ENCODE data around the gene TRIO.

The TRIO gene

DNA sequence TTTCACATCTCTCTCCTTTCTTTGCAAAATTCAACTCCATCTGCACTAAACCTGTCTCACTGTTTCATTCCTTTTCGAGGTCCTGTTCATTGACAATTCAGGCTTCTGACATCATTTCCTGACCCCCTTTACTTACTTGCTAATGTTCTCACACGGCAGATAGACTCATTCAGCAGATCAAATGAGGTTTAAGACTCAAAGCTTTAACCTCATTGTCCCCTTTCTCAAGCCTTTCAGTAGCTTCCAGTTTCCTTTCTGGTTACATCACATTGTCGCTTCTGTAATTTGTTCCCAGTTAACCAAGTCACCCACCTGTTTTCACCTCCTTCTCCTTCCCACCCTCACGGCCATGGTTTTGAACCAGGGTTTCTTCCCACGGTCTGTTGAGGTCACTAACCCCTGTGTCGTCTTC lies 295.1 kb downstream of the TRIO start:
- H3K27ac ChIP-seq (ENCODE audit: extremely low read depth, low read depth, low read length), result no peak overlapping the region
- TF ChIP-seq ZNF596 (tag by site-specific recombination; IDR thresholded peaks at IDR 0.05) (no peak), ZNF16 (tag by site-specific recombination; IDR thresholded peaks at IDR 0.05; ENCODE audit: low read depth) (no peak), ZNF629 (tag by site-specific recombination; IDR thresholded peaks at IDR 0.05) (0 out of 2 replicates have a peak, but pooled peaks have one; percentile 37), ZNF416 (tag by site-specific recombination; IDR thresholded peaks at IDR 0.05) (no peak), SCRT1 (tag by site-specific recombination; IDR thresholded peaks at IDR 0.05; ENCODE audit: borderline replicate concordance) (peak; percentile 47; the same call in 1 of the 2 replicates), KLF7 (tag by site-specific recombination; IDR thresholded peaks at IDR 0.05; ENCODE audit: borderline replicate concordance) (no peak), ZNF292 (tag by site-specific recombination; IDR thresholded peaks at IDR 0.05; ENCODE audit: borderline replicate concordance, low read depth) (no peak), ZNF221 (tag by site-specific recombination; IDR thresholded peaks at IDR 0.05; ENCODE audit: borderline replicate concordance) (no peak), ZNF184 (tag by site-specific recombination; IDR thresholded peaks at IDR 0.05) (no peak), ZNF521 (tag by site-specific recombination; IDR thresholded peaks at IDR 0.05) (no peak), EGR2 (tag by site-specific recombination; IDR thresholded peaks at IDR 0.05; ENCODE audit: low read depth) (peak; percentile 53), ZNF654 (tag by site-specific recombination; IDR thresholded peaks at IDR 0.05; ENCODE audit: low read depth) (no peak), ZNF350 (tag by site-specific recombination; IDR thresholded peaks at IDR 0.05) (no peak), ZFHX2 (tag by site-specific recombination; conservative IDR thresholded peaks at IDR 0.05) (peak; percentile 47)
- TF ChIP-seq, protein P1, sequence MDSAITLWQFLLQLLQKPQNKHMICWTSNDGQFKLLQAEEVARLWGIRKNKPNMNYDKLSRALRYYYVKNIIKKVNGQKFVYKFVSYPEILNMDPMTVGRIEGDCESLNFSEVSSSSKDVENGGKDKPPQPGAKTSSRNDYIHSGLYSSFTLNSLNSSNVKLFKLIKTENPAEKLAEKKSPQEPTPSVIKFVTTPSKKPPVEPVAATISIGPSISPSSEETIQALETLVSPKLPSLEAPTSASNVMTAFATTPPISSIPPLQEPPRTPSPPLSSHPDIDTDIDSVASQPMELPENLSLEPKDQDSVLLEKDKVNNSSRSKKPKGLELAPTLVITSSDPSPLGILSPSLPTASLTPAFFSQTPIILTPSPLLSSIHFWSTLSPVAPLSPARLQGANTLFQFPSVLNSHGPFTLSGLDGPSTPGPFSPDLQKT (IDR thresholded peaks at IDR 0.05; ENCODE audit: borderline replicate concordance, low read depth, low read length), result no peak
- TF ChIP-seq, protein P2, sequence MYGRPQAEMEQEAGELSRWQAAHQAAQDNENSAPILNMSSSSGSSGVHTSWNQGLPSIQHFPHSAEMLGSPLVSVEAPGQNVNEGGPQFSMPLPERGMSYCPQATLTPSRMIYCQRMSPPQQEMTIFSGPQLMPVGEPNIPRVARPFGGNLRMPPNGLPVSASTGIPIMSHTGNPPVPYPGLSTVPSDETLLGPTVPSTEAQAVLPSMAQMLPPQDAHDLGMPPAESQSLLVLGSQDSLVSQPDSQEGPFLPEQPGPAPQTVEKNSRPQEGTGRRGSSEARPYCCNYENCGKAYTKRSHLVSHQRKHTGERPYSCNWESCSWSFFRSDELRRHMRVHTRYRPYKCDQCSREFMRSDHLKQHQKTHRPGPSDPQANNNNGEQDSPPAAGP (tag by site-specific recombination; IDR thresholded peaks at IDR 0.05), result no peak
- TF ChIP-seq, protein P3, sequence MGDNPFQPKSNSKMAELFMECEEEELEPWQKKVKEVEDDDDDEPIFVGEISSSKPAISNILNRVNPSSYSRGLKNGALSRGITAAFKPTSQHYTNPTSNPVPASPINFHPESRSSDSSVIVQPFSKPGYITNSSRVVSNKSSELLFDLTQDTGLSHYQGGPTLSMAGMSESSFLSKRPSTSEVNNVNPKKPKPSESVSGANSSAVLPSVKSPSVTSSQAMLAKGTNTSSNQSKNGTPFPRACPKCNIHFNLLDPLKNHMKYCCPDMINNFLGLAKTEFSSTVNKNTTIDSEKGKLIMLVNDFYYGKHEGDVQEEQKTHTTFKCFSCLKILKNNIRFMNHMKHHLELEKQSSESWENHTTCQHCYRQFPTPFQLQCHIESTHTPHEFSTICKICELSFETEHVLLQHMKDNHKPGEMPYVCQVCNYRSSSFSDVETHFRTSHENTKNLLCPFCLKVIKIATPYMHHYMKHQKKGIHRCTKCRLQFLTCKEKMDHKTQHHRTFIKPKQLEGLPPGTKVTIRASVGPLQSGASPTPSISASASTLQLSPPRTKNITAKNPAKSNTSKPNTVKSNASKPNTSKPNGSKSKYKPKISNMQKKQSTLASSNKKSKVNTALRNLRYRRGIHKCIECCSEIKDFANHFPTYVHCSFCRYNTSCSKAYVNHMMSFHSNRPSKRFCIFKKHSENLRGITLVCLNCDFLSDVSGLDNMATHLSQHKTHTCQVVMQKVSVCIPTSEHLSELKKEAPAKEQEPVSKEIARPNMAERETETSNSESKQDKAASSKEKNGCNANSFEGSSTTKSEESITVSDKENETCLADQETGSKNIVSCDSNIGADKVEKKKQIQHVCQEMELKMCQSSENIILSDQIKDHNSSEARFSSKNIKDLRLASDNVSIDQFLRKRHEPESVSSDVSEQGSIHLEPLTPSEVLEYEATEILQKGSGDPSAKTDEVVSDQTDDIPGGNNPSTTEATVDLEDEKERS (tag by site-specific recombination; IDR thresholded peaks at IDR 0.05), result no peak
- no peaks in the 10 kb centered on the region for H3K9me3 ChIP-seq (ENCODE audit: control insufficient read depth, insufficient read depth, low read depth, low read length)
- ChIA-PET CTCF (no interaction called here), POLR2A (no interaction called here)
- H3K36me3 ChIP-seq (ENCODE audit: control insufficient read depth in 2 of 2, insufficient read depth in 1 of 2, low read length in 2 of 2), result peaks cover 0 to 12% of the 10 kb centered on the region in 2 experiments; a peak in 1 of 3 replicates
- H3K4me1 ChIP-seq (ENCODE audit: control insufficient read depth, insufficient read depth, low read length), result peaks cover 18% of the 10 kb centered on the region
- no peak overlapping the region for H3K4me3 ChIP-seq (ENCODE audit: low read depth, low read length)

DNA sequence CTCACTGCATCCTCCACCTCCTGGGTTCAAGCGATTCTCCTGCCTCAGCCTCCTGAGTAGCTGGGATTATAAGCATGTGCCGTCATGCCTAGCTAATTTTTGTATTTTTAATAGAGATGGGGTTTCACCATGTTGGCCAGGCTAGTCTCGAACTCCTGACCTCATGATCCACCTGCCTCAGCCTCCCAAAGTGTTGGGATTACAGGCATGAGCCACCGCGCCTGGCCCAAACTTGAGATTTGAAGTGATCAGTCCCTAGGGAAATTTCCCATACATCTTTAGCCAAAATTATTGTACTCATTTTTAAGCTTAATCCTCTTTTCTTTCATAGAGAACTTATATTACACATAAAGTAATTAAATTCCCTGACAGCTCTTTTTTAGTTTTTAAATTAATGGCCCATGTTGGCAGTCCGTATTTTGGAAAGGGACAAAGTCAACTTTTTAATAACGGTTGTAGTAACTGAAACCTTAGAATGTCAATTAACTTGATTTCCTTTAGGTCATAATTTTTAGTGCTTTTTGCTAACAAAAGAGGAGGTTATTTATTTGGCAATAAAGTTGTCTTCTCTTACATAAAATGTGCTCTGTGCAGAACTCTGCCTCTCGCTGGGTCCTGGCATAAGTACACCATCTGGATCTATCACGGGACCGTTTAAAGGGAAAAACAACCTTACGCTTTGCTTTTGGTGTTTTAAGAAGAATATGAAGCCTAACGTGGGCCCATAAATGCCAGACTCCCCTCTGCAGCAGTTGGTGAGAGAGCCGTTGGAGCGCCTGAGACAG lies 296.1 kb downstream of the TRIO start:
- H3K36me3 ChIP-seq (ENCODE audit: control insufficient read depth in 2 of 2, insufficient read depth in 1 of 2, low read length in 2 of 2), result peaks cover 0 to 12% of the 10 kb centered on the region in 2 experiments; a peak in 1 of 3 replicates
- no peak overlapping the region for H3K4me3 ChIP-seq (ENCODE audit: low read depth, low read length)
- CTCF ChIA-PET, result no interaction called here
- peaks cover 29% of the 10 kb centered on the region for H3K4me1 ChIP-seq (ENCODE audit: control insufficient read depth, insufficient read depth, low read length)
- H3K27ac ChIP-seq (ENCODE audit: extremely low read depth, low read depth, low read length), result peak overlapping the region; percentile 41; the same call in 1 of the 2 replicates
- H3K9me3 ChIP-seq (ENCODE audit: control insufficient read depth, insufficient read depth, low read depth, low read length), result no peaks in the 10 kb centered on the region
- POLR2A ChIA-PET, result no interaction called here
- TF ChIP-seq ZBTB8A (tag by site-specific recombination; IDR thresholded peaks at IDR 0.05) (peak; percentile 75), ZNF837 (tag by site-specific recombination; IDR thresholded peaks at IDR 0.05) (no peak), ZXDB (tag by site-specific recombination; IDR thresholded peaks at IDR 0.05) (peak; percentile 85; the same call in 1 of the 2 replicates), YY1 (tag by site-specific recombination; IDR thresholded peaks at IDR 0.05) (peak; percentile 17; the same call in 1 of the 2 replicates), ZNF202 (tag by site-specific recombination; IDR thresholded peaks at IDR 0.05; ENCODE audit: borderline replicate concordance) (no peak), ZNF121 (tag by site-specific recombination; IDR thresholded peaks at IDR 0.05) (peak; percentile 88)
- TF ChIP-seq, protein P3 (tag by site-specific recombination; IDR thresholded peaks at IDR 0.05), result no peak
- TF ChIP-seq, protein P4, sequence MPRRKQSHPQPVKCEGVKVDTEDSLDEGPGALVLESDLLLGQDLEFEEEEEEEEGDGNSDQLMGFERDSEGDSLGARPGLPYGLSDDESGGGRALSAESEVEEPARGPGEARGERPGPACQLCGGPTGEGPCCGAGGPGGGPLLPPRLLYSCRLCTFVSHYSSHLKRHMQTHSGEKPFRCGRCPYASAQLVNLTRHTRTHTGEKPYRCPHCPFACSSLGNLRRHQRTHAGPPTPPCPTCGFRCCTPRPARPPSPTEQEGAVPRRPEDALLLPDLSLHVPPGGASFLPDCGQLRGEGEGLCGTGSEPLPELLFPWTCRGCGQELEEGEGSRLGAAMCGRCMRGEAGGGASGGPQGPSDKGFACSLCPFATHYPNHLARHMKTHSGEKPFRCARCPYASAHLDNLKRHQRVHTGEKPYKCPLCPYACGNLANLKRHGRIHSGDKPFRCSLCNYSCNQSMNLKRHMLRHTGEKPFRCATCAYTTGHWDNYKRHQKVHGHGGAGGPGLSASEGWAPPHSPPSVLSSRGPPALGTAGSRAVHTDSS (tag by site-specific recombination; IDR thresholded peaks at IDR 0.05), result 0 out of 2 replicates have a peak, but pooled peaks have one; percentile 27
